Stomach (tissue), 9 donors: ENCODE data around the gene CLIC3. TPM values are rescaled to one million over a fixed set of nuclear protein-coding genes. Genes with fewer than 3 reads are reported as not detected.

Experiments used
- DNase-seq, 2 donors: peaks; one replicate each; pipeline versions ENCODE4 v3.0.0 to v3.0.0-alpha.2; 2013 to 2019
- H3K27ac ChIP-seq, 5 donors: fragments of 200-600 bp in 4 of 5; sonication (generic) in 4 of 5; one replicate each; pipeline ENCODE4 v1.5.1; 2013 to 2019; ENCODE audit warnings: mild to moderate bottlenecking in 1 of 5, moderate library complexity in 1 of 5
- H3K27me3 ChIP-seq, 3 donors: fragments of 200-600 bp; sonication (generic); one replicate each; pipeline ENCODE4 v1.5.1; 2017 to 2019; ENCODE audit warnings: mixed run types in 1 of 3
- H3K36me3 ChIP-seq, 4 donors: fragments of 200-600 bp; sonication (generic); 1 replicate in 3 of 4; 2 replicates in 1 of 4; pipeline ENCODE4 v1.5.1; 2016 to 2019
- H3K4me1 ChIP-seq, 4 donors: fragments of 200-600 bp; sonication (generic); one replicate each; pipeline ENCODE4 v1.5.1; 2016 to 2019
- H3K4me3 ChIP-seq, 4 donors: fragments of 200-600 bp; sonication (generic) in 3 of 4; one replicate each; pipeline ENCODE4 v1.5.1; 2016 to 2019; ENCODE audit warnings: mild to moderate bottlenecking in 1 of 4
- H3K9me3 ChIP-seq, 4 donors: fragments of 200-600 bp; sonication (generic); one replicate each; pipeline ENCODE4 v1.5.1; 2016 to 2019
- EP300 ChIP-seq: sonication (generic); formaldehyde crosslinking; IDR thresholded peaks from one replicate; pipeline ENCODE4 v1.6.1; 2017; ENCODE audit warnings: antibody characterized with exemption
- POLR2A ChIP-seq, 4 donors: fragments of 450-650 bp; IDR thresholded peaks; one replicate each; pipeline ENCODE4 v1.6.1; 2016; ENCODE audit warnings: antibody characterized with exemption in 4 of 4, control low read depth in 2 of 4, mild to moderate bottlenecking in 1 of 4, moderate library complexity in 1 of 4
- POLR2AphosphoS5 ChIP-seq, 3 donors: sonication (generic); formaldehyde crosslinking; IDR thresholded peaks; one replicate each; pipeline ENCODE4 v1.6.1; 2016; ENCODE audit warnings: antibody characterized with exemption in 3 of 3
- WGBS, 5 donors: extraction: QIAGEN DNeasy Blood & Tissue Kit in 3 of 5; methylation state at CpG; one replicate each; pipeline versions ENCODE4 v1.1.5 to v1.1.7; 2013 to 2018; 5-methylcytosine and 5-hydroxymethylcytosine counted together
- intact Hi-C: fragments of 100-400 bp; cut with DNase I; formaldehyde crosslinking; loops from one replicate; pipeline ENCODE4 v1.15.1; 2023; ENCODE audit warnings: low total_unique reads
- polyA plus RNA-seq, 3 donors: library from polyadenylated mRNA; stranded (reverse); fragments of 200-250 nt; gene quantifications; one replicate each; pipeline ENCODE4 v1.2.3, GENCODE V29; 2013
- total RNA-seq, 5 donors: library from RNA; depleted of rRNA; stranded (reverse); fragments of >200 nt; gene quantifications; one replicate each; pipeline versions ENCODE4 v1.1.0 to v1.2.3, GENCODE V29; 2014 to 2016
- TF ChIP-seq, protein P1 (sequence below), 7 experiments: fragments of 450-650 bp in 4 of 7; fragments of 200-600 bp in 3 of 7; sonication (generic) in 3 of 7; IDR thresholded peaks; one replicate each; pipeline ENCODE4 v1.5.1; 2016 to 2019; ENCODE audit warnings: antibody characterized with exemption in 7 of 7, control low read depth in 2 of 7, mild to moderate bottlenecking in 1 of 7
- donor health status: healthy with polysubstance abuse.
- donor health status: Bipolar disorder and iron deficiency.
- donor health status: healthy.

The CLIC3 gene
- total and polyA plus RNA-seq, 8 donors = 3.3 to 70.9 (median 9.7) TPM; not detected in 4

DNA sequence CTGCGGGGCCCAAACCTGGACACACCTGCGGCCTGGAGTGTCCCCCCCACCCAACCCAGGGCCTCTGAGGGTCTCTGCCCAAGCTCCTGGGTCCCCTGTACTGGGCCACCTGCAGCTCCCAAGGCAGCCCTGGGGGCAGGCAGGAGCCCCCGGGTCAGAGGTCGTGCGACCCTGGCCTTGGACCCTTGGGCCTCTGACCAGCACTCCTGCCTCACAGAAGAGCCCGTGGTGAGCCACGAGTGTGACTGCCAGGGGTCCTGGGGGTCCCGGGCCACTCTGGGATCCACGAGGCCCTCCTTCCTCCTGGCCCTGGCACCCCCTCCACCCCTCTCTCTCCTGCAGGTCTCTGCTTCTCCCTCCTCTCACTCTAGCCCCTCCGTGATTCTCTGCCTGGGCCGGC is 24.0 kb downstream of the CLIC3 start:
- Histone ChIP-seq H3K27me3 (peaks cover 0 to 24% (median 0%) of the 10 kb centered on the region in 3 donors), H3K4me3 (no peak overlapping the region), H3K27ac (no peak overlapping the region), H3K4me1 (peaks cover 7 to 26% (median 15%) of the 10 kb centered on the region in 4 donors), H3K36me3 (no peaks in the 10 kb centered on the region), H3K9me3 (no peaks in the 10 kb centered on the region)
- TF ChIP-seq POLR2AphosphoS5 (IDR thresholded peaks at IDR 0.05) = no peak
- TF ChIP-seq, protein P1, sequence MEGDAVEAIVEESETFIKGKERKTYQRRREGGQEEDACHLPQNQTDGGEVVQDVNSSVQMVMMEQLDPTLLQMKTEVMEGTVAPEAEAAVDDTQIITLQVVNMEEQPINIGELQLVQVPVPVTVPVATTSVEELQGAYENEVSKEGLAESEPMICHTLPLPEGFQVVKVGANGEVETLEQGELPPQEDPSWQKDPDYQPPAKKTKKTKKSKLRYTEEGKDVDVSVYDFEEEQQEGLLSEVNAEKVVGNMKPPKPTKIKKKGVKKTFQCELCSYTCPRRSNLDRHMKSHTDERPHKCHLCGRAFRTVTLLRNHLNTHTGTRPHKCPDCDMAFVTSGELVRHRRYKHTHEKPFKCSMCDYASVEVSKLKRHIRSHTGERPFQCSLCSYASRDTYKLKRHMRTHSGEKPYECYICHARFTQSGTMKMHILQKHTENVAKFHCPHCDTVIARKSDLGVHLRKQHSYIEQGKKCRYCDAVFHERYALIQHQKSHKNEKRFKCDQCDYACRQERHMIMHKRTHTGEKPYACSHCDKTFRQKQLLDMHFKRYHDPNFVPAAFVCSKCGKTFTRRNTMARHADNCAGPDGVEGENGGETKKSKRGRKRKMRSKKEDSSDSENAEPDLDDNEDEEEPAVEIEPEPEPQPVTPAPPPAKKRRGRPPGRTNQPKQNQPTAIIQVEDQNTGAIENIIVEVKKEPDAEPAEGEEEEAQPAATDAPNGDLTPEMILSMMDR (IDR thresholded peaks at IDR 0.05) = no peak
- TF ChIP-seq EP300 = no peak
- TF ChIP-seq POLR2A (IDR thresholded peaks at IDR 0.05) = no peak
- no peak for DNase-seq
- intact Hi-C loops = no loop called here
- 58 to 84% (median 81%) methylated on average over 4 to 11 of the region's 11 CpGs for WGBS, 5 donors

DNA sequence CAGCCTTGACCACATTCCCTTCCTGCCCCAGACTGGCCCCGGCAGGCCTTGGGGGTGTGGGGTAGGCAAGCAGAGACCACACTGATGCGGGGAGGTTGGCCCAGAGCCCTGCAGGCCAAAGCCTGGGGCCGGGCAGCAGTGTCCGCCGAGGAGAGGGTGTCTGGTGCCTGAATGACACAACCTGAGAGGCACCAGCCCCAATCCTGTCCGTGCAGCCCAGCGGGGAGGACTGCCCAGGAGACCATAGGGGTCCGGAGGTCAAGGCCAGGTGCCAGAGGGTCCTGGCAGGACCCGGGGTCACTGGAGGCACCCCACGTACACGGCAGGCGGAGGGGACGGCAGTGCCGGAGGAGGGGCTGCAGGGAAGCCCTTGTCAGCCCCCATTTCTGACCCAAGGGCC is 24.6 kb downstream of the CLIC3 start:
- Histone ChIP-seq H3K27ac (no peak overlapping the region), H3K27me3 (peaks cover 0 to 23% (median 0%) of the 10 kb centered on the region in 3 donors), H3K4me1 (peaks cover 6 to 20% (median 13%) of the 10 kb centered on the region in 4 donors), H3K4me3 (no peak overlapping the region), H3K9me3 (no peaks in the 10 kb centered on the region), H3K36me3 (no peaks in the 10 kb centered on the region)
- DNase-seq = no peak
- TF ChIP-seq EP300 (no peak), POLR2AphosphoS5 (IDR thresholded peaks at IDR 0.05) (no peak), POLR2A (IDR thresholded peaks at IDR 0.05) (no peak)
- TF ChIP-seq, protein P1 (IDR thresholded peaks at IDR 0.05) = no peak
- intact Hi-C loops = no loop called here
- WGBS, 5 donors = 76 to 81% (median 79%) methylated on average over 11 to 14 of the region's 14 CpGs

DNA sequence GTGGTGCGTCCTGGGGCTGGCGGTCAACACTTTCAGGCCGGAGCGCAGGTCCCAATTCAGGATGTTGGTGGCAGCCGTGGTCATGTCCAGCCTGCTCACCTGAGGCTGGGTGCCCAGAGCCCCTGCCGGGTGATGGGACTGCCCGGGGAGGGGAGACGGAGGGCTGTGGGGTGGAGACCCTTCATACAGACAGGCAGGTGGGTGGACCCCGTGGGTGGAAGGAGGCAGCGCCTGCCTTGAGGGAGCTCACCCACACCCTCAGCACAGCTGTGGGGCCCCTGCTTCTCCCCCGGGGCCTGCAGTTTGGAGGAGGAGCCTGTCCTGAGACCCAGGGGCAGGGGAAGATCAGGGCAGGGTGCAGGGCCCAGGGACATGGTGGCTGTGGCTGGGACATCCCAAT is 26.0 kb downstream of the CLIC3 start:
- H3K9me3 ChIP-seq = no peaks in the 10 kb centered on the region
- H3K4me1 ChIP-seq = peaks cover 3 to 17% (median 8%) of the 10 kb centered on the region in 4 donors
- peaks cover 0 to 26% (median 0%) of the 10 kb centered on the region in 3 donors for H3K27me3 ChIP-seq
- 79 to 92% (median 88%) methylated on average over 6 to 11 of the region's 11 CpGs for WGBS, 5 donors
- no peak overlapping the region for H3K4me3 ChIP-seq
- no peaks in the 10 kb centered on the region for H3K36me3 ChIP-seq
- no peak for DNase-seq
- intact Hi-C loops = no loop called here
- TF ChIP-seq POLR2A (IDR thresholded peaks at IDR 0.05) = no peak
- TF ChIP-seq, protein P1 (IDR thresholded peaks at IDR 0.05) = no peak
- TF ChIP-seq EP300 = no peak
- no peak for TF ChIP-seq POLR2AphosphoS5 (IDR thresholded peaks at IDR 0.05)
- H3K27ac ChIP-seq = no peak overlapping the region

DNA sequence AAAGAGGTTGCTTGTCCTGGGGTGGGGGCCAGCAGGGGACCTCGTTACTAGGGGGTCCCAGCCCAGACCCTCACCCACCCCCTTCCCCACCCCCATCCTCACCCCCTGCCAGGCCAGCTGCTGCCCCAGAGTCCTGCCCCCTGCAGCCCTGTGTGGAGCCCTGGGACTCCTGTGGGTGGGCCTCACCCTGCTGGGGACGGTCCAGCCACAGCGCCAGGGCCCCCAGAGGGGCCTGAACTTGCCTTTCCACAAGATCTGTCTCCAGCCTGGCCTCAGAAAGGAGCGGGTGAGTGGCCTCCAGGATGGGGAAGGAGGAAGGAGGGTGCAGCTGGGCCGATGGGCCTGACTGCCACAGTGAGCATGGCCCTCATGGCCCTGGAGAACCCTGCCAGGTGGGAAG is 26.6 kb downstream of the CLIC3 start:
- no peak overlapping the region for H3K4me3 ChIP-seq
- no peak for TF ChIP-seq EP300
- no peak for TF ChIP-seq POLR2A (IDR thresholded peaks at IDR 0.05)
- no peak for TF ChIP-seq POLR2AphosphoS5 (IDR thresholded peaks at IDR 0.05)
- TF ChIP-seq, protein P1 (IDR thresholded peaks at IDR 0.05) = no peak
- intact Hi-C loops = no loop called here
- H3K9me3 ChIP-seq = no peaks in the 10 kb centered on the region
- peaks cover 0 to 11% (median 5%) of the 10 kb centered on the region in 4 donors for H3K4me1 ChIP-seq
- H3K36me3 ChIP-seq = no peaks in the 10 kb centered on the region
- peaks cover 0 to 26% (median 0%) of the 10 kb centered on the region in 3 donors for H3K27me3 ChIP-seq
- H3K27ac ChIP-seq = no peak overlapping the region
- DNase-seq = no peak
- 72 to 97% (median 85%) methylated on average over 3 to 5 of the region's 5 CpGs for WGBS, 5 donors
